A549 (cell line): Measurements from ENCODE around the gene ECI1.

Source experiments
- CEBPB ChIP-seq, 2 experiments: fragments of >200 bp in 1 of 2; sonication (Bioruptor Twin) in 1 of 2; formaldehyde crosslinking in 1 of 2; IDR thresholded peaks; 2 replicates each; pipeline ENCODE4 v1.6.1; 2012 to 2016
- CTCF ChIP-seq: fragments of >200 bp; sonication (Bioruptor Twin); formaldehyde crosslinking; IDR thresholded peaks from 3 replicates; pipeline ENCODE4 v1.5.1; 2016
- HOXA7 ChIP-seq: fragments of 250-450 bp; sonication (Bioruptor Pico); IDR thresholded peaks from 2 replicates; pipeline ENCODE4 v1.5.0; 2020; ENCODE audit warnings: mild to moderate bottlenecking, moderate library complexity
- MAX ChIP-seq: IDR thresholded peaks from 2 replicates; pipeline ENCODE4 v1.6.1; 2012
- POLR2A ChIP-seq: IDR thresholded peaks from 2 replicates; pipeline ENCODE4 v1.6.1; 2012; ENCODE audit warnings: mild to moderate bottlenecking, low read length
- RAD21 ChIP-seq, 2 experiments: fragments of >200 bp in 1 of 2; sonication (Bioruptor Twin) in 1 of 2; formaldehyde crosslinking in 1 of 2; IDR thresholded peaks in 1 of 2; conservative IDR thresholded peaks in 1 of 2; 2 replicates in 1 of 2; 3 replicates in 1 of 2; pipeline ENCODE4 v1.6.1; 2012 to 2018; ENCODE audit warnings: inconsistent platforms in 1 of 2
- RCOR1 ChIP-seq: fragments of 150-350 bp; IDR thresholded peaks from 2 replicates; pipeline ENCODE4 v1.6.1; 2014; ENCODE audit warnings: antibody characterized with exemption, low read length, low read depth

GRCh38 chr16:2211923-2212347, 39.5 kb downstream of the ECI1 start:
- TF ChIP-seq MAX: no peak
- no peak for TF ChIP-seq POLR2A
- no peak for TF ChIP-seq CTCF
- no peak for TF ChIP-seq RCOR1
- no peak for TF ChIP-seq CEBPB (IDR thresholded peaks at IDR 0.05)
- TF ChIP-seq HOXA7 (CRISPR knock-in tag): no peak
- no peak for TF ChIP-seq RAD21 (conservative IDR thresholded peaks at IDR 0.05 in 1 of 2, IDR thresholded peaks at IDR 0.05 in 1 of 2)
